Neural cell (in vitro differentiated cells): ENCODE data around the gene NFIX. TPM values are rescaled to one million over a fixed set of nuclear protein-coding genes. Genes with fewer than 3 reads are reported as not detected.

Experiments used
- H2AFZ ChIP-seq: fragments of 200-600, 300-800 bp; sonication (generic), shearing (Covaris generic); 2 replicates; pipeline ENCODE4 v1.6.0; 2014; ENCODE audit warnings: low read depth, mild to moderate bottlenecking, antibody characterized with exemption, low read length, moderate library complexity
- H3F3A ChIP-seq: fragments of 200-600 bp; shearing (Covaris generic); 2 replicates; pipeline ENCODE4 v1.6.1; 2016; ENCODE audit warnings: mild to moderate bottlenecking, moderate library complexity, mixed read lengths, antibody characterized with exemption, low read length; ENCODE audit not compliant: insufficient read depth, poor library complexity, severe bottlenecking
- H3K27ac ChIP-seq: fragments of 200-600, 300-800 bp; sonication (generic), shearing (Covaris generic); 2 replicates; pipeline ENCODE4 v1.5.1; 2014; ENCODE audit warnings: mild to moderate bottlenecking, low read length, moderate library complexity
- H3K27me3 ChIP-seq: fragments of 300-800, 200-600 bp; sonication (generic), shearing (Covaris generic); 2 replicates; pipeline ENCODE4 v1.6.0; 2014; ENCODE audit warnings: mild to moderate bottlenecking, low read depth, low read length, moderate library complexity; ENCODE audit not compliant: insufficient read depth
- H3K36me3 ChIP-seq: fragments of 300-800, 200-600 bp; sonication (generic), shearing (Covaris generic); 2 replicates; pipeline ENCODE4 v1.5.1; 2014; ENCODE audit warnings: mild to moderate bottlenecking, antibody characterized with exemption, low read length, moderate library complexity; ENCODE audit not compliant: insufficient read depth
- H3K4me2 ChIP-seq: fragments of 300-800, 200-600 bp; sonication (generic), shearing (Covaris generic); 2 replicates; pipeline ENCODE4 v1.6.0; 2014; ENCODE audit warnings: mild to moderate bottlenecking, low read length
- H3K4me3 ChIP-seq: fragments of 300-800, 200-600 bp; sonication (generic), shearing (Covaris generic); 2 replicates; pipeline ENCODE4 v1.5.1; 2014; ENCODE audit warnings: mild to moderate bottlenecking, low read length, moderate library complexity
- H3K79me2 ChIP-seq: fragments of 200-600 bp; shearing (Covaris generic); replicated peaks from 2 replicates; pipeline ENCODE4 v1.6.0; 2014; ENCODE audit warnings: mild to moderate bottlenecking, low read length, moderate library complexity; ENCODE audit not compliant: insufficient read depth
- H3K9ac ChIP-seq: fragments of 300-800, 200-600 bp; sonication (generic), shearing (Covaris generic); 2 replicates; pipeline ENCODE4 v1.6.1; 2016; ENCODE audit warnings: mild to moderate bottlenecking, low read length, mixed read lengths
- H3K9me2 ChIP-seq: fragments of 200-600 bp; shearing (Covaris generic); 2 replicates; pipeline ENCODE4 v1.6.1; 2016; ENCODE audit warnings: mild to moderate bottlenecking, low read length, mixed read lengths; ENCODE audit not compliant: insufficient read depth
- H3K9me3 ChIP-seq: fragments of 200-600, 300-800 bp; sonication (generic), shearing (Covaris generic); 2 replicates; pipeline ENCODE4 v1.6.1; 2016; ENCODE audit warnings: mild to moderate bottlenecking, mixed run types, low read length, moderate library complexity, mixed read lengths
- H4K20me1 ChIP-seq: fragments of 200-600 bp; shearing (Covaris generic); 2 replicates; pipeline ENCODE4 v1.6.1; 2016; ENCODE audit warnings: mild to moderate bottlenecking, mixed run types; ENCODE audit not compliant: insufficient read depth
- CTCF ChIP-seq: fragments of 450-650 bp; IDR thresholded peaks from 2 replicates; pipeline ENCODE4 v1.5.1; 2014; ENCODE audit warnings: antibody characterized with exemption, mild to moderate bottlenecking, moderate library complexity; ENCODE audit not compliant: poor library complexity, severe bottlenecking
- EP300 ChIP-seq: fragments of 450-650 bp; conservative IDR thresholded peaks from 2 replicates; pipeline ENCODE4 v1.6.1; 2014; ENCODE audit warnings: antibody characterized with exemption, mild to moderate bottlenecking, moderate library complexity; ENCODE audit not compliant: poor library complexity, severe bottlenecking
- EZH2 ChIP-seq: fragments of 200-600, 300-800 bp; shearing (Covaris generic), sonication (generic); IDR thresholded peaks from 2 replicates; pipeline ENCODE4 v1.6.1; 2014; ENCODE audit warnings: antibody characterized with exemption, low read length, borderline replicate concordance, mild to moderate bottlenecking; ENCODE audit not compliant: insufficient read depth, poor library complexity, severe bottlenecking
- MXI1 ChIP-seq: fragments of 450-650 bp; conservative IDR thresholded peaks from 2 replicates; pipeline ENCODE4 v1.6.1; 2014; ENCODE audit warnings: antibody characterized with exemption, mild to moderate bottlenecking; ENCODE audit not compliant: poor library complexity, severe bottlenecking
- POLR2AphosphoS5 ChIP-seq: IDR thresholded peaks from 2 replicates; pipeline ENCODE4 v1.6.1; 2012
- RAD21 ChIP-seq: fragments of 450-650 bp; conservative IDR thresholded peaks from 2 replicates; pipeline ENCODE4 v1.6.1; 2014; ENCODE audit warnings: antibody characterized with exemption, mild to moderate bottlenecking, moderate library complexity
- SMC3 ChIP-seq: fragments of 450-650 bp; conservative IDR thresholded peaks from 2 replicates; pipeline ENCODE4 v1.6.1; 2014; ENCODE audit warnings: antibody characterized with exemption, mild to moderate bottlenecking, moderate library complexity; ENCODE audit not compliant: poor library complexity
- TAF1 ChIP-seq: IDR thresholded peaks from 2 replicates; pipeline ENCODE4 v1.6.1; 2012; ENCODE audit warnings: low read depth
- polyA plus RNA-seq: library from polyadenylated mRNA; depleted of rRNA; stranded (reverse); fragments of >200 nt; gene quantifications from 2 replicates; pipeline ENCODE4 v1.2.3, GENCODE V29; 2014
- TF ChIP-seq, protein P1 (sequence below): IDR thresholded peaks from 2 replicates; pipeline ENCODE4 v1.6.1; 2012; ENCODE audit warnings: borderline replicate concordance

The NFIX gene
- polyA plus RNA-seq, 1 donor from 2014 or later = not detected

- no peak overlapping the region for H3K9ac ChIP-seq
- no peak overlapping the region for H2AFZ ChIP-seq
- no peak overlapping the region for H3K4me3 ChIP-seq
- H3K79me2 ChIP-seq = no peaks in the 10 kb centered on the region
- H3K27me3 ChIP-seq = peaks cover 60% of the 10 kb centered on the region
- TF ChIP-seq EP300 (no peak), MXI1 (no peak), CTCF (no peak), TAF1 (no peak), SMC3 (no peak), RAD21 (no peak), EZH2 (no peak), POLR2AphosphoS5 (no peak)
- TF ChIP-seq, protein P1, sequence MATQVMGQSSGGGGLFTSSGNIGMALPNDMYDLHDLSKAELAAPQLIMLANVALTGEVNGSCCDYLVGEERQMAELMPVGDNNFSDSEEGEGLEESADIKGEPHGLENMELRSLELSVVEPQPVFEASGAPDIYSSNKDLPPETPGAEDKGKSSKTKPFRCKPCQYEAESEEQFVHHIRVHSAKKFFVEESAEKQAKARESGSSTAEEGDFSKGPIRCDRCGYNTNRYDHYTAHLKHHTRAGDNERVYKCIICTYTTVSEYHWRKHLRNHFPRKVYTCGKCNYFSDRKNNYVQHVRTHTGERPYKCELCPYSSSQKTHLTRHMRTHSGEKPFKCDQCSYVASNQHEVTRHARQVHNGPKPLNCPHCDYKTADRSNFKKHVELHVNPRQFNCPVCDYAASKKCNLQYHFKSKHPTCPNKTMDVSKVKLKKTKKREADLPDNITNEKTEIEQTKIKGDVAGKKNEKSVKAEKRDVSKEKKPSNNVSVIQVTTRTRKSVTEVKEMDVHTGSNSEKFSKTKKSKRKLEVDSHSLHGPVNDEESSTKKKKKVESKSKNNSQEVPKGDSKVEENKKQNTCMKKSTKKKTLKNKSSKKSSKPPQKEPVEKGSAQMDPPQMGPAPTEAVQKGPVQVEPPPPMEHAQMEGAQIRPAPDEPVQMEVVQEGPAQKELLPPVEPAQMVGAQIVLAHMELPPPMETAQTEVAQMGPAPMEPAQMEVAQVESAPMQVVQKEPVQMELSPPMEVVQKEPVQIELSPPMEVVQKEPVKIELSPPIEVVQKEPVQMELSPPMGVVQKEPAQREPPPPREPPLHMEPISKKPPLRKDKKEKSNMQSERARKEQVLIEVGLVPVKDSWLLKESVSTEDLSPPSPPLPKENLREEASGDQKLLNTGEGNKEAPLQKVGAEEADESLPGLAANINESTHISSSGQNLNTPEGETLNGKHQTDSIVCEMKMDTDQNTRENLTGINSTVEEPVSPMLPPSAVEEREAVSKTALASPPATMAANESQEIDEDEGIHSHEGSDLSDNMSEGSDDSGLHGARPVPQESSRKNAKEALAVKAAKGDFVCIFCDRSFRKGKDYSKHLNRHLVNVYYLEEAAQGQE = no peak
- H3F3A ChIP-seq = no peaks in the 10 kb centered on the region
- H3K9me2 ChIP-seq = no peaks in the 10 kb centered on the region
- no peaks in the 10 kb centered on the region for H4K20me1 ChIP-seq
- H3K9me3 ChIP-seq = no peaks in the 10 kb centered on the region
- no peaks in the 10 kb centered on the region for H3K36me3 ChIP-seq
- H3K27ac ChIP-seq = no peak overlapping the region
- H3K4me2 ChIP-seq = no peak overlapping the region
Measured at GRCh38 chr19:13101590-13102415, 106.5 kb downstream of the NFIX start.

- Histone ChIP-seq H3K36me3 (no peaks in the 10 kb centered on the region), H2AFZ (no peak overlapping the region), H4K20me1 (no peaks in the 10 kb centered on the region), H3F3A (no peaks in the 10 kb centered on the region), H3K79me2 (no peaks in the 10 kb centered on the region), H3K27me3 (peaks cover 54% of the 10 kb centered on the region), H3K4me3 (no peak overlapping the region), H3K4me2 (no peak overlapping the region), H3K27ac (no peak overlapping the region), H3K9ac (no peak overlapping the region), H3K9me3 (no peaks in the 10 kb centered on the region), H3K9me2 (no peaks in the 10 kb centered on the region)
- TF ChIP-seq POLR2AphosphoS5 (no peak), TAF1 (no peak), CTCF (no peak), RAD21 (no peak), EZH2 (no peak), EP300 (no peak), MXI1 (no peak), SMC3 (no peak)
- TF ChIP-seq, protein P1 = no peak
Measured at GRCh38 chr19:13102416-13102665, 107.1 kb downstream of the NFIX start.
